SK-N-SH (cell line): Measurements from ENCODE around the gene SLC7A14. TPM values are rescaled to one million over a fixed set of nuclear protein-coding genes. Genes with fewer than 3 reads are reported as not detected.
A peak's percentile ranks its signal among the peaks of the same experiment; 100 is the strongest.

ENCODE experiments used
- CTCF ChIA-PET: fragments of 300-600, 350-600 bp; formaldehyde crosslinking; extraction: SDS; loops from one replicate; lab custom pipeline; 2021; lab: Yijun Ruan, JAX
- POLR2A ChIA-PET: fragments of 350-600 bp; sonication (Branson Sonifier 250); formaldehyde crosslinking; extraction: SDS; loops from one replicate; lab custom pipeline; 2020; ENCODE audit warnings: antibody characterized with exemption, inconsistent platforms; lab: Yijun Ruan, JAX
- DNase-seq: peaks from one replicate; pipeline ENCODE4 v3.0.0; 2012
- H2AFZ ChIP-seq: fragments of 200-600 bp; sonication (generic); 2 replicates; pipeline ENCODE4 v1.8.1; 2016; ENCODE audit warnings: antibody characterized with exemption, mild to moderate bottlenecking, low read depth
- H3F3A ChIP-seq: fragments of 200-600 bp; sonication (generic); replicated peaks from 2 replicates; pipeline ENCODE3; 2016; ENCODE audit warnings: antibody characterized with exemption, mild to moderate bottlenecking; ENCODE audit not compliant: insufficient read depth
- H3K27ac ChIP-seq, 2 experiments: fragments of 200-500 bp in 1 of 2; fragments of 200-600 bp in 1 of 2; sonication (Bioruptor generic) in 1 of 2; sonication (generic), shearing (Covaris generic) in 1 of 2; 2 replicates each; pipeline versions ENCODE4 v1.5.1 to v1.6.1; 2014 to 2016; ENCODE audit warnings: low read depth in 2 of 2, inconsistent platforms in 1 of 2, low read length in 1 of 2, mild to moderate bottlenecking in 1 of 2, mixed read lengths in 1 of 2
- H3K27me3 ChIP-seq: fragments of 200-600 bp; sonication (generic), shearing (Covaris generic); 2 replicates; pipeline ENCODE4 v1.6.1; 2016; ENCODE audit warnings: mixed run types; ENCODE audit not compliant: insufficient read depth
- H3K36me3 ChIP-seq, 2 experiments: fragments of 200-500 bp in 1 of 2; fragments of 200-600 bp in 1 of 2; sonication (Bioruptor generic) in 1 of 2; sonication (generic) in 1 of 2; replicated peaks in 1 of 2; 2 replicates each; pipeline versions ENCODE3 to v1.5.1; 2014 to 2016; ENCODE audit warnings: low read length in 1 of 2, mild to moderate bottlenecking in 1 of 2; ENCODE audit not compliant: insufficient read depth in 2 of 2, control insufficient read depth in 1 of 2
- H3K4me1 ChIP-seq, 2 experiments: fragments of 200-500 bp in 1 of 2; fragments of 200-600 bp in 1 of 2; sonication (Bioruptor generic) in 1 of 2; sonication (generic), shearing (Covaris generic) in 1 of 2; 2 replicates each; pipeline versions ENCODE4 v1.5.1 to v1.6.1; 2014 to 2016; ENCODE audit warnings: low read depth in 1 of 2, low read length in 1 of 2, mixed run types in 1 of 2; ENCODE audit not compliant: insufficient read depth in 2 of 2, control insufficient read depth in 1 of 2
- H3K4me2 ChIP-seq: fragments of 200-600 bp; sonication (generic), shearing (Covaris generic); 2 replicates; pipeline ENCODE4 v1.6.1; 2017; ENCODE audit warnings: mixed run types
- H3K4me3 ChIP-seq, 2 experiments: fragments of 200-500 bp in 1 of 2; fragments of 200-600 bp in 1 of 2; sonication (Bioruptor generic) in 1 of 2; sonication (generic), shearing (Covaris generic) in 1 of 2; 2 replicates each; pipeline versions ENCODE4 v1.5.1 to v1.8.1; 2014 to 2016; ENCODE audit warnings: low read depth in 2 of 2, inconsistent platforms in 1 of 2, low read length in 1 of 2, mild to moderate bottlenecking in 1 of 2, mixed read lengths in 1 of 2, moderate library complexity in 1 of 2
- H3K79me2 ChIP-seq: fragments of 200-600 bp; sonication (generic); 2 replicates; pipeline ENCODE4 v1.8.1; 2017; ENCODE audit warnings: mild to moderate bottlenecking; ENCODE audit not compliant: insufficient read depth
- H3K9ac ChIP-seq: fragments of 200-600 bp; sonication (generic); 2 replicates; pipeline ENCODE4 v1.6.1; 2017; ENCODE audit warnings: mixed run types
- H3K9me2 ChIP-seq: fragments of 200-600 bp; sonication (generic); 2 replicates; pipeline ENCODE4 v1.6.1; 2017; ENCODE audit warnings: mixed run types
- H3K9me3 ChIP-seq: fragments of 200-600 bp; sonication (generic); 2 replicates; pipeline ENCODE4 v1.6.1; 2017; ENCODE audit warnings: mixed run types, mild to moderate bottlenecking, moderate library complexity
- H4K20me1 ChIP-seq: fragments of 200-600 bp; sonication (generic); 2 replicates; pipeline ENCODE4 v1.6.1; 2017; ENCODE audit warnings: mild to moderate bottlenecking, mixed run types; ENCODE audit not compliant: insufficient read depth
- CHD2 ChIP-seq: fragments of 150-350 bp; IDR thresholded peaks from 2 replicates; pipeline ENCODE4 v1.6.1; 2018; ENCODE audit warnings: low read length; ENCODE audit not compliant: partially characterized antibody
- ELF1 ChIP-seq: IDR thresholded peaks from 2 replicates; pipeline ENCODE4 v1.4.0; 2012
- FOSL2 ChIP-seq: IDR thresholded peaks from 2 replicates; pipeline ENCODE4 v1.4.0; 2012; ENCODE audit warnings: low read depth, mild to moderate bottlenecking, moderate library complexity, borderline replicate concordance
- GABPA ChIP-seq: IDR thresholded peaks from 2 replicates; pipeline ENCODE4 v1.4.0; 2012; ENCODE audit warnings: low read depth, mild to moderate bottlenecking
- GATA2 ChIP-seq: sonication (generic); formaldehyde crosslinking; IDR thresholded peaks from 2 replicates; pipeline ENCODE4 v1.5.0; 2020; ENCODE audit warnings: mild to moderate bottlenecking, missing genetic modification reagents
- IRF3 ChIP-seq: fragments of 150-350 bp; IDR thresholded peaks from 2 replicates; pipeline ENCODE4 v1.6.1; 2016; ENCODE audit warnings: mild to moderate bottlenecking, low read depth, low read length
- MAX ChIP-seq: IDR thresholded peaks from 2 replicates; pipeline ENCODE4 v1.4.0; 2012; ENCODE audit warnings: low read depth
- MEF2A ChIP-seq: IDR thresholded peaks from 2 replicates; pipeline ENCODE4 v1.4.0; 2012; ENCODE audit warnings: low read depth, borderline replicate concordance
- NFIC ChIP-seq: IDR thresholded peaks from 2 replicates; pipeline ENCODE4 v1.4.0; 2012; ENCODE audit warnings: borderline replicate concordance
- NRF1 ChIP-seq: IDR thresholded peaks from 2 replicates; pipeline ENCODE4 v1.6.1; 2012; ENCODE audit warnings: low read depth, mild to moderate bottlenecking, low read length
- RAD21 ChIP-seq: IDR thresholded peaks from 2 replicates; pipeline ENCODE4 v1.6.1; 2012; ENCODE audit warnings: mild to moderate bottlenecking, low read length
- RXRA ChIP-seq: IDR thresholded peaks from 2 replicates; pipeline ENCODE4 v1.4.0; 2012; ENCODE audit warnings: low read depth, mild to moderate bottlenecking, borderline replicate concordance
- SIN3A ChIP-seq: IDR thresholded peaks from 2 replicates; pipeline ENCODE4 v1.6.1; 2012; ENCODE audit warnings: low read depth, mild to moderate bottlenecking, low read length, moderate library complexity, borderline replicate concordance
- TAF1 ChIP-seq: IDR thresholded peaks from 2 replicates; pipeline ENCODE4 v1.6.1; 2012; ENCODE audit warnings: low read depth, mild to moderate bottlenecking, low read length, moderate library complexity, borderline replicate concordance
- TCF12 ChIP-seq: IDR thresholded peaks from 2 replicates; pipeline ENCODE4 v1.4.0; 2012
- ZBTB33 ChIP-seq: IDR thresholded peaks from 2 replicates; pipeline ENCODE4 v1.4.0; 2012; ENCODE audit warnings: low read depth, borderline replicate concordance
- WGBS: methylation state at CpG from one replicate; pipeline ENCODE4 v1.1.6; 2017; ENCODE audit warnings: low lambda C conversion rate; 5-methylcytosine and 5-hydroxymethylcytosine counted together
- polyA plus RNA-seq, 3 experiments: library from polyadenylated mRNA; depleted of rRNA; stranded (reverse); fragments of >200 nt; gene quantifications; 2 replicates each; pipeline ENCODE4 v1.2.3, GENCODE V29; 2012

The SLC7A14 gene
- polyA plus RNA-seq, 1 of the 3 experiments (the other 2 are of a cell fraction), result 2.5 TPM

- H2AFZ ChIP-seq, result no peak overlapping the region
- no peaks in the 10 kb centered on the region for H3K79me2 ChIP-seq
- TF ChIP-seq RXRA (no peak), MAX (no peak), ZBTB33 (no peak), RAD21 (no peak), GABPA (no peak), SIN3A (no peak), NRF1 (no peak), TCF12 (no peak), TAF1 (no peak), IRF3 (no peak), NFIC (no peak), GATA2 (CRISPR knock-in tag) (no peak), MEF2A (no peak), ELF1 (no peak)
- ChIA-PET POLR2A (no interaction called here), CTCF (no interaction called here)
- H3K9me2 ChIP-seq, result no peaks in the 10 kb centered on the region
- H3K9me3 ChIP-seq, result no peaks in the 10 kb centered on the region
- no peak overlapping the region for H3K9ac ChIP-seq
- H3K36me3 ChIP-seq, result no peaks in the 10 kb centered on the region
- no peak overlapping the region for H3K27ac ChIP-seq
- 50% methylated on average over 2 of the region's 2 CpGs for WGBS
- no peaks in the 10 kb centered on the region; a peak in 2 of 4 replicates for H3K4me1 ChIP-seq
- no peak for DNase-seq
- no peaks in the 10 kb centered on the region for H3F3A ChIP-seq
- no peak overlapping the region for H3K4me3 ChIP-seq
- no peaks in the 10 kb centered on the region for H4K20me1 ChIP-seq
- no peaks in the 10 kb centered on the region for H3K27me3 ChIP-seq
- H3K4me2 ChIP-seq, result no peak overlapping the region
Observed at GRCh38 chr3:170551252-170551651, 34.6 kb downstream of the SLC7A14 start.

GRCh38 chr3:170542704-170543103 is 43.2 kb downstream of the SLC7A14 start:
- H3K36me3 ChIP-seq, result no peaks in the 10 kb centered on the region
- no peaks in the 10 kb centered on the region for H3F3A ChIP-seq
- WGBS, result 70% methylated on average over 3 of the region's 3 CpGs
- no peaks in the 10 kb centered on the region for H4K20me1 ChIP-seq
- POLR2A ChIA-PET, result no interaction called here
- no peaks in the 10 kb centered on the region; a peak in 1 of 4 replicates for H3K4me1 ChIP-seq
- no peak overlapping the region for H3K27ac ChIP-seq
- no peaks in the 10 kb centered on the region for H3K9me3 ChIP-seq
- no peak for DNase-seq
- H3K9me2 ChIP-seq, result no peaks in the 10 kb centered on the region
- H3K9ac ChIP-seq, result no peak overlapping the region
- TF ChIP-seq MAX (no peak), NRF1 (no peak), CHD2 (no peak), FOSL2 (peak; percentile 61)
- TF ChIP-seq, all 33 proteins: peak for 1
- Histone ChIP-seq H3K27me3 (no peaks in the 10 kb centered on the region), H3K79me2 (no peaks in the 10 kb centered on the region), H3K4me2 (no peak overlapping the region), H3K4me3 (no peak overlapping the region), H2AFZ (0 out of 2 replicates have a peak overlapping the region, but pooled peaks have one; percentile 19)
- CTCF ChIA-PET, result interaction anchor here (0.7 to 1.9 kb wide), 4 partner anchors 11 to 269 kb away, joined by 3 to 9 read pairs (median 4); no protein-coding TSS in a partner anchor
